Mesendoderm (in vitro differentiated cells): ENCODE data around the gene MTFR2. TPM values are rescaled to one million over a fixed set of nuclear protein-coding genes. Genes with fewer than 3 reads are reported as not detected.
A peak's percentile ranks its signal among the peaks of the same experiment; 100 is the strongest.

Source experiments
- DNase-seq: peaks from one replicate; pipeline ENCODE4 v3.0.0; 2013
- H2AK5ac ChIP-seq: 2 replicates; pipeline ENCODE4 v1.6.1; 2013; ENCODE audit warnings: low read length, inconsistent platforms
- H2BK120ac ChIP-seq: 2 replicates; pipeline ENCODE4 v1.6.1; 2013; ENCODE audit warnings: low read depth, mild to moderate bottlenecking, low read length, moderate library complexity, mixed read lengths
- H2BK15ac ChIP-seq: replicated peaks from 2 replicates; pipeline ENCODE4 v1.6.1; 2013; ENCODE audit warnings: low read depth, mild to moderate bottlenecking, moderate library complexity
- H2BK5ac ChIP-seq: 2 replicates; pipeline ENCODE4 v1.6.1; 2013; ENCODE audit warnings: low read length, inconsistent platforms
- H3K18ac ChIP-seq: 2 replicates; pipeline ENCODE4 v1.6.1; 2013; ENCODE audit warnings: mild to moderate bottlenecking, low read length, mixed read lengths
- H3K23ac ChIP-seq: one replicate; pipeline ENCODE4 v1.6.1; 2013; ENCODE audit warnings: low read length
- H3K27ac ChIP-seq: 2 replicates; pipeline ENCODE4 v1.5.1; 2013; ENCODE audit warnings: low read depth, mild to moderate bottlenecking, inconsistent platforms, low read length, moderate library complexity
- H3K27me3 ChIP-seq: 2 replicates; pipeline ENCODE4 v1.6.1; 2013; ENCODE audit warnings: low read length, control low read depth, mild to moderate bottlenecking, inconsistent platforms; ENCODE audit not compliant: insufficient read depth, poor library complexity
- H3K36me3 ChIP-seq: 2 replicates; pipeline ENCODE4 v1.6.1; 2013; ENCODE audit warnings: low read length, inconsistent platforms; ENCODE audit not compliant: control insufficient read depth, insufficient read depth
- H3K4ac ChIP-seq: one replicate; pipeline ENCODE4 v1.6.1; 2013; ENCODE audit warnings: low read depth, mild to moderate bottlenecking, low read length, moderate library complexity
- H3K4me1 ChIP-seq: 2 replicates; pipeline ENCODE4 v1.6.1; 2013; ENCODE audit warnings: low read depth, low read length, inconsistent platforms; ENCODE audit not compliant: control insufficient read depth
- H3K4me2 ChIP-seq: 2 replicates; pipeline ENCODE4 v1.6.1; 2013; ENCODE audit warnings: low read length
- H3K4me3 ChIP-seq: 2 replicates; pipeline ENCODE4 v1.5.1; 2013; ENCODE audit warnings: mild to moderate bottlenecking, low read length
- H3K56ac ChIP-seq: one replicate; pipeline ENCODE4 v1.6.1; 2013; ENCODE audit warnings: low read length
- H3K79me1 ChIP-seq: 2 replicates; pipeline ENCODE4 v1.6.1; 2013; ENCODE audit warnings: low read length, inconsistent platforms
- H3K79me2 ChIP-seq: 2 replicates; pipeline ENCODE4 v1.6.1; 2013; ENCODE audit warnings: mild to moderate bottlenecking, low read length; ENCODE audit not compliant: control insufficient read depth, insufficient read depth
- H3K9ac ChIP-seq: 2 replicates; pipeline ENCODE4 v1.6.1; 2013; ENCODE audit warnings: low read length, inconsistent platforms
- H4K5ac ChIP-seq: one replicate; pipeline ENCODE4 v1.6.1; 2013; ENCODE audit warnings: low read length
- H4K8ac ChIP-seq: one replicate; pipeline ENCODE4 v1.6.1; 2013; ENCODE audit warnings: low read depth, mild to moderate bottlenecking, control low read depth, low read length, moderate library complexity
- WGBS: extraction: QIAGEN DNeasy Blood & Tissue Kit; methylation state at CpG from one replicate; pipeline ENCODE4 v1.1.7; 2013; ENCODE audit warnings: low lambda C conversion rate, missing lambda C conversion rate; ENCODE audit not compliant: insufficient coverage; ENCODE audit errors: extremely low coverage; 5-methylcytosine and 5-hydroxymethylcytosine counted together
- polyA plus RNA-seq, 2 experiments: library from polyadenylated mRNA; stranded (reverse); fragments of 200-250 nt; gene quantifications; one replicate each; pipeline ENCODE4 v1.2.3, GENCODE V29; 2013

Gene MTFR2
- 14.9 TPM for polyA plus RNA-seq (2013, experiment 1 of 2)
- polyA plus RNA-seq (2013, experiment 2 of 2), result 16.7 TPM

- Histone ChIP-seq H3K79me2 (no peaks in the 10 kb centered on the region), H2BK120ac (no peak within 1 kb of the TSS), H2AK5ac (no peak within 1 kb of the TSS), H3K4me1 (no peaks in the 10 kb centered on the region), H3K36me3 (no peaks in the 10 kb centered on the region), H3K4me3 (peak within 1 kb of the TSS; percentile 83), H3K4me2 (peak within 1 kb of the TSS; percentile 98), H3K27me3 (no peaks in the 10 kb centered on the region), H3K56ac (peak within 1 kb of the TSS; percentile 90), H2BK5ac (no peak within 1 kb of the TSS), H3K23ac (no peak within 1 kb of the TSS), H3K79me1 (no peaks in the 10 kb centered on the region), H3K18ac (no peak within 1 kb of the TSS), H3K27ac (no peak within 1 kb of the TSS), H4K5ac (no peak within 1 kb of the TSS), H2BK15ac (no peak within 1 kb of the TSS), H3K4ac (no peak within 1 kb of the TSS), H4K8ac (no peak within 1 kb of the TSS), H3K9ac (peak within 1 kb of the TSS; percentile 82)
- no CpG with 5 or more reads among the region's 59 CpGs for WGBS
- DNase-seq, result peak; percentile 100
Observed at GRCh38 chr6:136249811-136250685, at the start of gene MTFR2. Gene MTFR2, minus strand, starts transcription at chr6:136250311. Its CDS starts 1,212 bp downstream, at chr6:136249099.

- Histone ChIP-seq H3K4ac (no peak overlapping the region), H4K8ac (no peak overlapping the region), H2BK5ac (no peak overlapping the region), H2BK120ac (no peak overlapping the region), H3K4me1 (no peaks in the 10 kb centered on the region), H2AK5ac (no peak overlapping the region), H3K56ac (no peak overlapping the region), H3K9ac (no peak overlapping the region), H4K5ac (no peak overlapping the region), H2BK15ac (no peak overlapping the region), H3K4me3 (no peak overlapping the region), H3K79me1 (no peaks in the 10 kb centered on the region), H3K27me3 (no peaks in the 10 kb centered on the region), H3K4me2 (no peak overlapping the region), H3K79me2 (no peaks in the 10 kb centered on the region), H3K27ac (no peak overlapping the region), H3K23ac (peak overlapping the region; percentile 15), H3K36me3 (no peaks in the 10 kb centered on the region), H3K18ac (no peak overlapping the region)
- WGBS, result no CpG with 5 or more reads among the region's 3 CpGs
- DNase-seq, result no peak
Observed at GRCh38 chr6:136294621-136295020, 44.5 kb upstream of the MTFR2 start.

- Histone ChIP-seq H4K5ac (no peak overlapping the region), H3K4ac (peak overlapping the region; percentile 85), H3K4me2 (peak overlapping the region; percentile 83), H2BK120ac (no peak overlapping the region), H3K27ac (peak overlapping the region; percentile 68), H4K8ac (peak overlapping the region; percentile 67), H3K23ac (no peak overlapping the region), H2BK15ac (no peak overlapping the region), H3K9ac (peak overlapping the region; percentile 94), H3K36me3 (no peaks in the 10 kb centered on the region), H2BK5ac (no peak overlapping the region), H3K27me3 (no peaks in the 10 kb centered on the region), H3K18ac (peak overlapping the region; percentile 62), H3K4me3 (peak overlapping the region; percentile 60), H3K79me2 (peaks cover 38% of the 10 kb centered on the region), H3K79me1 (no peaks in the 10 kb centered on the region), H2AK5ac (no peak overlapping the region), H3K4me1 (no peaks in the 10 kb centered on the region), H3K56ac (peak overlapping the region; percentile 94)
- DNase-seq, result peak; percentile 81
- no CpG with 5 or more reads among the region's 22 CpGs for WGBS
Observed at GRCh38 chr6:136290410-136291010, 40.4 kb upstream of the MTFR2 start.

- no peak within 1 kb of the TSS for H4K5ac ChIP-seq
- H3K27ac ChIP-seq, result peak within 1 kb of the TSS; percentile 93
- H3K18ac ChIP-seq, result peak within 1 kb of the TSS; percentile 96
- peak within 1 kb of the TSS; percentile 40 for H2BK120ac ChIP-seq
- H3K4me3 ChIP-seq, result peak within 1 kb of the TSS; percentile 94
- H2AK5ac ChIP-seq, result no peak within 1 kb of the TSS
- no peaks in the 10 kb centered on the region for H3K4me1 ChIP-seq
- peak within 1 kb of the TSS; percentile 87 for H4K8ac ChIP-seq
- H3K79me1 ChIP-seq, result no peaks in the 10 kb centered on the region
- H3K27me3 ChIP-seq, result no peaks in the 10 kb centered on the region
- H2BK5ac ChIP-seq, result peak within 1 kb of the TSS; percentile 84
- H3K4me2 ChIP-seq, result peak within 1 kb of the TSS; percentile 83
- peak within 1 kb of the TSS; percentile 97 for H3K4ac ChIP-seq
- H3K36me3 ChIP-seq, result no peaks in the 10 kb centered on the region
- no peak within 1 kb of the TSS for H3K23ac ChIP-seq
- peaks cover 45% of the 10 kb centered on the region for H3K79me2 ChIP-seq
- H3K56ac ChIP-seq, result peak within 1 kb of the TSS; percentile 97
- peak within 1 kb of the TSS; percentile 96 for H3K9ac ChIP-seq
- DNase-seq, result peak; percentile 99
- no peak within 1 kb of the TSS for H2BK15ac ChIP-seq
- WGBS, result no CpG with 5 or more reads among the region's 60 CpGs
Observed at GRCh38 chr6:136289579-136290409, 39.7 kb upstream of the MTFR2 start, which contains the start of gene BCLAF1. Gene BCLAF1, minus strand, starts transcription at chr6:136289846. Its CDS starts 9,980 bp downstream, at chr6:136279866.

GRCh38 chr6:136289327-136289578 lies 39.1 kb upstream of the MTFR2 start:
- H2AK5ac ChIP-seq, result no peak overlapping the region
- peak overlapping the region; percentile 84 for H2BK5ac ChIP-seq

More at GRCh38 chr6:136289327-136289578, 39.1 kb upstream of the MTFR2 start:
- no peak overlapping the region for H3K23ac ChIP-seq
- no peak overlapping the region for H2BK15ac ChIP-seq
- no peaks in the 10 kb centered on the region for H3K27me3 ChIP-seq
- H3K4ac ChIP-seq, result peak overlapping the region; percentile 97
- H2BK120ac ChIP-seq, result peak overlapping the region; percentile 40
- H3K4me1 ChIP-seq, result no peaks in the 10 kb centered on the region
- H3K27ac ChIP-seq, result peak overlapping the region; percentile 93
- no peak overlapping the region for H4K5ac ChIP-seq
- H3K79me2 ChIP-seq, result peaks cover 50% of the 10 kb centered on the region
- H3K4me2 ChIP-seq, result no peak overlapping the region
- H3K36me3 ChIP-seq, result no peaks in the 10 kb centered on the region
- H3K79me1 ChIP-seq, result no peaks in the 10 kb centered on the region
- peak overlapping the region; percentile 97 for H3K56ac ChIP-seq
- H3K18ac ChIP-seq, result peak overlapping the region; percentile 96
- H3K9ac ChIP-seq, result peak overlapping the region; percentile 96
- peak overlapping the region; percentile 87 for H4K8ac ChIP-seq
- H3K4me3 ChIP-seq, result peak overlapping the region; percentile 94
- no CpG with 5 or more reads among the region's 34 CpGs for WGBS
- DNase-seq, result peak; percentile 95
